ENCODE measurements around the gene NIF3L1. TPM values are rescaled to one million over a fixed set of nuclear protein-coding genes. Genes with fewer than 3 reads are reported as not detected.

NIF3L1 gene
- total RNA-seq, 1 donor from 2014 or later: 49.8 TPM

GRCh38 chr2:200909958-200910357, 20.8 kb downstream of the NIF3L1 start:
- Mint-ChIP-seq H3K36me3 (ENCODE audit: low read depth) (peaks cover 9% of the 10 kb centered on the region), H3K4me3 (no peak overlapping the region), H3K9me3 (no peaks in the 10 kb centered on the region), H3K27me3 (ENCODE audit: low read depth) (no peaks in the 10 kb centered on the region), H3K4me1 (no peaks in the 10 kb centered on the region), H3K27ac (ENCODE audit: unreplicated experiment) (no peak overlapping the region)
- no peak for TF ChIP-seq CTCF (conservative IDR thresholded peaks at IDR 0.05)
- DNase-seq (ENCODE audit: low read depth, low spot score): no peak

- DNase-seq (ENCODE audit: low read depth, low spot score): no peak
- H3K9me3 Mint-ChIP-seq: no peaks in the 10 kb centered on the region
- H3K36me3 Mint-ChIP-seq (ENCODE audit: low read depth): peaks cover 13% of the 10 kb centered on the region
- no peaks in the 10 kb centered on the region for H3K27me3 Mint-ChIP-seq (ENCODE audit: low read depth)
- TF ChIP-seq CTCF (conservative IDR thresholded peaks at IDR 0.05): no peak
- no peak overlapping the region for H3K27ac Mint-ChIP-seq (ENCODE audit: unreplicated experiment)
- H3K4me3 Mint-ChIP-seq: no peak overlapping the region
- H3K4me1 Mint-ChIP-seq: no peaks in the 10 kb centered on the region
Observed at GRCh38 chr2:200913654-200914053, 24.5 kb downstream of the NIF3L1 start.

GRCh38 chr2:200922439-200922838, 33.3 kb downstream of the NIF3L1 start:
- no peaks in the 10 kb centered on the region for H3K27me3 Mint-ChIP-seq (ENCODE audit: low read depth)
- H3K9me3 Mint-ChIP-seq: no peaks in the 10 kb centered on the region
- H3K27ac Mint-ChIP-seq (ENCODE audit: unreplicated experiment): no peak overlapping the region
- DNase-seq (ENCODE audit: low read depth, low spot score): no peak
- TF ChIP-seq CTCF (conservative IDR thresholded peaks at IDR 0.05): no peak
- peaks cover 4% of the 10 kb centered on the region for H3K36me3 Mint-ChIP-seq (ENCODE audit: low read depth)
- no peak overlapping the region for H3K4me3 Mint-ChIP-seq
- H3K4me1 Mint-ChIP-seq: no peaks in the 10 kb centered on the region

GRCh38 chr2:200929334-200930249, 40.4 kb downstream of the NIF3L1 start:
- Mint-ChIP-seq H3K27ac (ENCODE audit: unreplicated experiment) (no peak overlapping the region), H3K9me3 (no peaks in the 10 kb centered on the region), H3K27me3 (ENCODE audit: low read depth) (no peaks in the 10 kb centered on the region), H3K4me3 (no peak overlapping the region), H3K36me3 (ENCODE audit: low read depth) (peaks cover 4% of the 10 kb centered on the region), H3K4me1 (no peaks in the 10 kb centered on the region)
- no peak for DNase-seq (ENCODE audit: low read depth, low spot score)
- no peak for TF ChIP-seq CTCF (conservative IDR thresholded peaks at IDR 0.05)

GRCh38 chr2:200930947-200931626, 41.9 kb downstream of the NIF3L1 start:
- no peak for DNase-seq (ENCODE audit: low read depth, low spot score)
- Mint-ChIP-seq H3K36me3 (ENCODE audit: low read depth) (peaks cover 5% of the 10 kb centered on the region), H3K27ac (ENCODE audit: unreplicated experiment) (no peak overlapping the region), H3K27me3 (ENCODE audit: low read depth) (no peaks in the 10 kb centered on the region), H3K4me3 (no peak overlapping the region), H3K4me1 (no peaks in the 10 kb centered on the region), H3K9me3 (no peaks in the 10 kb centered on the region)
- no peak for TF ChIP-seq CTCF (conservative IDR thresholded peaks at IDR 0.05)
